Head of caudate nucleus (tissue), 42 donors: ENCODE data around the gene BBS10.
"Not testable (repeated sequence)": the region's sequence is repeated elsewhere in the genome, so short reads cannot be mapped to it uniquely, and the experiment has no call there.

Experiments
- DNase-seq, 42 donors: peaks; one replicate each; pipeline versions ENCODE4 v3.0.0 to v3.0.0-alpha.2; 2020 to 2021; ENCODE audit warnings: mixed read lengths in 7 of 42
- intact Hi-C: fragments of 100-400 bp; cut with DNase I; formaldehyde crosslinking; loops from one replicate; pipeline ENCODE4 v1.15.0; 2022

Gene BBS10

DNA sequence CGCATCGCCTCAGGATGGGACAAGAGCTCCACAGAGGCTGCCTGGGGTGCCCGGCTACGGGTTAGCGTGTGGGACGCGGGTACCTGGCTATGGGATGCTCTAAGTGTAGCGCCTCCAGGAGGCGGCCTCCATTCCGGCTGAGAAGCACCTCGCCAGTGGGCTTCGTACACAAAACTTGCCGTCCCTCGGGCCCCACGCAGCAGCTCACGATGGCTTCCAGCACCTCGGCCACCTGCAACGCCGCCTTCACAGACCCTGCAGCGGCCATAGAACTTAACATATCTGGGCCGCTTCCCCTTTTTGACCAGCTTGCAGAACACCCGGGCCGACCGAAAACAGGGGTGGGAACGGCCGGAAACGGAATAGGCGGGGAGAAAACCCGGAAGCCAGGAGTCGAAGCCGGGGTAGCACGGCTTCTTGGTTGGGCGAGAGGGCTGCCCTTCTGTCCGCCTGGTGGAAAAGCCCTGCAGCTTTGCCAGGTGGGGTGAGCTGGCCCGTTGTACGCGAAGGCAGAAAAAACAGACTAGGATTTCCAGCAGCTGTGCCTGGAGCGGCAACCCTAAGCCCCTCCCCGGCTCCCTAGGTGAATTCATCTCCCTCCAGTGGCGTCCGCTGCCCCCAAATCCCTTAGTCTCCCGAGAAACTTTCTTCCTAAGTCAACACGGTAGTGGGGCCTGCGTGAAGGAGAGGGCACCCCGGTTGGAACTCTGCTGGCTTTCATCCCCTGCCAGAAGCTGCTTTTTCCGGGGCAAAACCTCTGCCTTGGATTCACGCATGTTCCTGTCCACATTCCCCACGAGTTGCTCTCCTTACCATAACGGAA is at the start of gene BBS10:
TSS of gene BBS10 (minus strand) at position 337 of the 823 bp plus-strand sequence. CDS start at position 280, 57 bp downstream.
- intact Hi-C loops, result loop anchor here (5.0 to 10.0 kb wide), 4 partner anchors 209 to 836 kb away; partner anchors contain the start of genes KRR1, OSBPL8 and PHLDA1
- DNase-seq, result peak; percentile 85 to 97 (median 94)

DNA sequence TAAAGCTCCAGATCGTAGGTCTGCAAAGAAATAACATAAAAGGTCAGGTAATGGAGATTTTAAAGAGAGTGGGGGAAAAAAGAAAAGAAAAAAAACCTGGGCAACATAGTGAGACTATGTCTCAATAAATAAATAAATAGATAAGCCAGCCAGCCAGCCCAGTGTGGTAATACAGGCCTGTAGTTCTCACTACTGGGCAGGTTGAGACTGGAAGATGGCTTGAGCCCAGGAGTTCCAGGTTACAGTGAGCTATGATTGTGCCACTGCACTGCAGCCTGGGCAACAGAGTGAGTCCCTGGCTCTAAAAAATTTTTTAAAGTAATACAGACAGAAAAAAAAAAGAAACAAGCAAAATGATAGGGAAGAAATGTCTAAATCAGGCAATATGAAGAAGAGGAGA is 43.2 kb upstream of the BBS10 start:
- no peak for DNase-seq
- intact Hi-C loops, result no loop called here

DNA sequence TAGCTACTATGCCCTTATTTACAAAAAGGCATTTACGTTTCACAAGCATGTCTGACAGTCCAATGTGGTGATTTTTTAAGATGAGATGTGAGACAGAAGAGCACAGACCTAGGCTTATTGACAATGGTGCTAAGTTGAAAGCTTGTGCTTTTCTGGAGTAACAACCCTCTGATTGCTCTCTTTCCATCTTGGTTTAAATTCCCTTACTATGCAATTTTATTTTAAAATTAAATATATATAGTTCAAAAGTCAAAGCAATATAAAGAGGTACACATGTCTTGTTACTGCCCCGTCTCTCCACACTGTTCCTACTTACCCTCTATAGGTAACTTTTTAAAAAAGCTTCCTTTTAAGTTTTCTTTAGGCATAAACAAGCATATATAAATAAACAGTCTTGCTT is 39.4 kb upstream of the BBS10 start:
- intact Hi-C loops, result no loop called here
- DNase-seq, result no peak

DNA sequence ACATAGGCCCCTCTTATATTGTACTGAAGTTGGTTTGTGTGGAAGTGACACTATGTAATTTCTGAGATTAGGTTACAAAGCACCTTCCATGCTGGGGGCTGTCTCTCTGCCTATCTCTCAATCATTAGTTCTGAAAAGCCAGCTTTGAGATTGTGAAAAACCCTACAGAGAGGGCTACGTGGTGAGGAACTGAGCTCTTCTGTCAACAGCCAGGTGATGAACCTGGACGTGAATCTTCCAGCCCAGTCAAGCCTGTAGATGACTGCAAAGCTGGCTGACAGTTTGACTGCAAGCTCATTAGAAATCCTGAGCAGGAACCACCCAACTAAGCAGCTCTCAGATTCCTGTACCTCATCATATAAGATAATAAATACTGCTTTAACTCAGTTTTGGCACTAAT is 36.3 kb upstream of the BBS10 start:
- intact Hi-C loops, result no loop called here
- DNase-seq, result no peak

DNA sequence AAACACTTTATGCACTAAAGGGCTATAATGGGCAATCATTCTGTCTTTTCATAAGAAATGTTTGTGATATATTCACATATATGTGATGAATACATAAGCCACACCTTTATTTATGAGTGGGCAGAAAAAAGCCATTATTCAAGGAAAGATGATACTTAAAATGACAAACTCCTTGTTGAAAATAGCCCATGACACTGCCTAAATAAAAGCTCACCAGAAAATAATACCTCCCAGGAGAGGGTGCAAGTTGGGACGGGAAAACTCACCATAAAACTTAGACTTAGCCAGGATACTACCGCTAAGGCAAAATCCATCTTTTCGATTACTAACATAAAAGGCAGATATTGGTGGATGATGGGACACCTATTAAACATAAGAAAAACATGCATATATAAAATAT is 35.8 kb upstream of the BBS10 start:
- intact Hi-C loops, result no loop called here

DNA sequence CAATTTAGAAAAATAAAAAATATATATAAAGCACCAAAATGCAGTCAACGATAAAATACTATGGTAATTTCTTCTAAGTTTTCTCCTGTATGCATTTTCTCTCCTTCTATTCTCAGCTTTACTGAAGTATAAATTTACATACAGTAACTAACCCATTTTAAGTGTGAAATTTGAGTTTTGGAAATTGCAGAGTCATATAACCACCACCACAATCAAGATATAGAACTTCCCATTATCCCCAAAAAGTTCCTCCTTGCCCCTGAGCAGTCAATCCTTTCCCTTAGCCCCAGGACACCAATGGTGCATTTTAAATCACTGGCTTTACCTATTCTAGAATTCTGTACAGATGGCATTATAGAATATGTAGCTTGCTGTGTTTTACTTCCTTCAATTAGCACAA is 31.0 kb upstream of the BBS10 start:
- no peak for DNase-seq
- intact Hi-C loops, result no loop called here

More for the DNA sequence above, 35.8 kb upstream of the BBS10 start:
- DNase-seq, result no peak

DNA sequence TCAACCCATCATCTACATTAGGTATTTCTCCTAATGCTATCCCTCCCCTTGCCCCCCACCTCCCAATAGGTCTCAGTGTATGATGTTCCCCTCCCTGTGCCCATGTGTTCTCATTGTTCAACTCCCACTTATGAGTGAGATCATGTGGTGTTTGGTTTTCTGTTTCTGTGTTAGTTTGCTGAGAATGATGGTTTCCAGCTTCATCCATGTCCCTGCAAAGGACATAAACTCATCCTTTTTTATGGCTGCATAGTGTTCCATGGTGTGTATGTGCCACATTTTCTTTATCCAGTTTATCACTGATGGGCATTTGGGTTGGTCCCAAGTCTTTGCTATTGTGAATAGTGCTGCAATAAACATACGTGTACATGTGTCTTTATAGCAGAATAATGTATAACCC is 28.7 kb upstream of the BBS10 start:
- DNase-seq, intact Hi-C loops: not testable (repeated sequence)

DNA sequence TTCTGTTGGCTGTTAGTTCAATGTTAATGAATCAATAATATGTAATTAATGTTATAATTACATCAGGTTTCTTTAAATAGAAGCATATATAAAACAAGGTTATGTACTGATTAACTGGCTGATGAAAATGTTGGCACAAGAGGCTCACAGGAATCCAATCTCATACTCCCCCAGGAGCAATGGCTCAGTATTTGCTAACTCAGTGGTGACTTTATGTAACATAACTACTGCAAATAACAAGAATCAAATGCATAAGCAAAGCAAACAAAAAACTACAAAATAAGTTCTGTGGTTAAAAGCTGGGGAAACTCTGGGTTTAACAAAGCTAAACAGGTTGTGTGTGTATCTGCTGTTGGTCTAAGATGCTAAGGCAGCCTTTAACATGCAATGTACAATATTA is 27.7 kb upstream of the BBS10 start:
- intact Hi-C loops, result no loop called here
- DNase-seq, result no peak

DNA sequence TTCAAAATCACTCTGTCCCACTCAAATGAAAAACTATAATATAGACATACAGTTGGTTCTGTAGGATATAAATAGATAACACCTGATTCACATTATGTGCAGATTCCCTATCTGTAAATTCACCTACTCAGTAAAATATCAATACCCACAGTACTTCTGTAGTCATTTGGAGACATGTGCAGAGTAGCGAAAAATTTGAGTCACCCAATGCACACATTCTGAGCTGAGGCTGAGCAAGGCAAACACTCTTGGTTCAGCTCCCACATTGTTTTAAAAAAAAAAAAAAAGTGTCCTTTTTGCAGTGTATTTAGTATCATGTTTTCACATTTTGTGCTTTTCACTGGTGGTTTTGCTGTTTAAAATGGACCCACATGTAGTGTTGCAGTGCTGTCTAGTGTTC is 27.3 kb upstream of the BBS10 start:
- peak in 8 of 42 donors; percentile 11 to 47 (median 24) for DNase-seq
- intact Hi-C loops, result no loop called here

DNA sequence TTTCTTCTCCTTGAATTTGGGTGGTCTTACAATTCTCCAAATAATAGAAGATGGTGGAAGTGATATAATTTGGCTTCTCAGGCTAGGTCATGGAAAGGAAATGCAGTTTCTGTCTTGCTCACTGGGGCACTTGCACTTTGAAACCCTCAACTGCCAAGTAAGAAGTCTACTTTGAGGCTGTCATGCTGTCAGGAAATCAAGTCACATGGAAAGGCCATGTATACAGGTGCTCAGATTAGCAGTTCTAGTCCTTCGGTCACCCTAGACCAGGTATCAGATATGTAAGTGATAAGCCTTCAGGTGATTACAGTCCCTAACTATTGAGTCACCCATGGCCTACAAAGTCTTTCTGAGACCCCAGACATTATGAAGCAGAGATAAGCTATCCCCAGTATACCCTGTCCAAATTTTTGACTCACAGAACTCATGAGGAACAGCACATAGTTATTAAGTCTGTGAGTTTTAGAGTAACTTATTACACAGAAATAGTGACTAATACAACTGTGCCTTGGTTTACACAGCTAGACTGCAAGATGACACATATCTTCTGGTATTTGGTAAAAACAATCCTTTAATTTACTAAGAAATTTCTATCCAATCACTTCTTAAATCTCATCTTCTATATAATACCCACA is 26.3 kb upstream of the BBS10 start:
- intact Hi-C loops, result no loop called here
- DNase-seq, result no peak

DNA sequence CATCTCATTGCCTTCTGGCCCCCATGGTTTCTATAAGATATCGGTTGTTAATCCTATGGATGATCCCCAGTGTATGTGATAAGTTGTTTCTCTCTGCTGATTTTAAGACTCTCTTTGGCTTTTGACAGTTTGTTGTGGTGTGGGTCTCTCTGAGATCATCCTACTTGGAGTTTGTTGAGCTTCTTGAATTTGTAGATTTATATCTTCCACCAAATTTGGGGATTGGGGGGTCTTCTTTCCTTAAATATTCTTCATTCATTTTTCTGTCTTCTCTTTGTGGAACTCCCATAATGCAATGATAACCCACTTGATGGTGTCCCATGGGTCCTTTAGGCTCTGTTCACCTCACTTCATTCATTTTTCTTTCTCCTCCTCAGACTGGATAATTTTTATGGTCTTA is 20.0 kb upstream of the BBS10 start:
- DNase-seq, result no peak
- intact Hi-C loops, result no loop called here

DNA sequence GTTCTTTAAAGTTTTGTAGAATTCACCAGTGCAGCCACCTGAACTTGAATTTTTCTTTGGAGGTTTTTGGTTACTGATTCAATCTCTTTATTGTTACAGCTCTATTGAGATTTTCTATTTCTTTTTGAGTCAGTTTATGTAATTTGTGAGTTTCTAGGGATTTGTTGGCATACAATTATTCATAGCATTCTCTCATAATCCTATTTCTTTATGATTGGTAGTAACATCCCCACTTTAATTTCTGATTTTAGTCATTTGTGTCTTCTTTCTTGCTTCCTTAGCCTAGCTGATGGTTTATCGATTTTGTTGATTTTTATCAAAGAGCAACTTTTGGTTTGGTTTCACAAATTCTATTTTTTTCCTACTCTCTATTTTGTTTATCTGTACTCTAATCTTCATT is 17.9 kb upstream of the BBS10 start:
- intact Hi-C loops, result no loop called here
- no peak for DNase-seq

DNA sequence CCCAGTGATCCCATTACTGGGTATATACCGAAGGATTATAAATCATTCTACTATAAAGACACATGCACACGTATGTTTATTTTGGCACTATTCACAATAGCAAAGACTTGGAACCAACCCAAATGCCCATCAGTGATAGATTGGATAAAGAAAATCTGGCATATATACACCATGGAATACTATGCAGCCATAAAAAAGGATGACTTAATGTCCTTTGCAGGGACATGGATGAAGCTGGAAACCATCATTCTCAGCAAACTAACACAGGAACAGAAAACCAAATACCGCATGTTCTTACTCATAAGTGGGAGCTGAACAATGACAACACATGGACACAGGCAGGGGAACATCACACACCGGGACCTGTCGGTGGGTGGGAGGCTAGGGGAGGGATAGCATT is 15.9 kb upstream of the BBS10 start:
- intact Hi-C loops, result not testable (repeated sequence)

DNA sequence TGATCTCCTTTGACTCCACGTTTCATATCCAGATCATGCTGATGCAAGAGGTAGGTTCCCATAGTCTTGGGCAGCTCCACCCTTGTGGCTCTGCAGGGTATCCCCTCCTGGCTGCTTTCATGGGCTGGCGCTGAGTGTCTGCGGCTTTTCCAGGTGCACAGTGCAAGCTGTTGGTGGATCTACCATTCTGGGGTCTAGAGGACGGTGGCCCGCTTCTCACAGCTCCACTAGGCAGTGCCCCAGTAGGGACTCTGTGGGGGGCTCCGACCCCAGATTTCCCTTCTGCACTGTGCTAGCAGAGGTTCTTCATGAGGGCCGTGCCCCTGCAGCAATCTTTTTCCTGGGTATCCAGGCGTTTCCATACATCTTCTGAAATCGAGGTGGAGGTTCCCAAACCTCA is 12.1 kb upstream of the BBS10 start:
- intact Hi-C loops, result no loop called here
- DNase-seq, result no peak

More for the DNA sequence above, 15.9 kb upstream of the BBS10 start:
- DNase-seq, result not testable (repeated sequence)

DNA sequence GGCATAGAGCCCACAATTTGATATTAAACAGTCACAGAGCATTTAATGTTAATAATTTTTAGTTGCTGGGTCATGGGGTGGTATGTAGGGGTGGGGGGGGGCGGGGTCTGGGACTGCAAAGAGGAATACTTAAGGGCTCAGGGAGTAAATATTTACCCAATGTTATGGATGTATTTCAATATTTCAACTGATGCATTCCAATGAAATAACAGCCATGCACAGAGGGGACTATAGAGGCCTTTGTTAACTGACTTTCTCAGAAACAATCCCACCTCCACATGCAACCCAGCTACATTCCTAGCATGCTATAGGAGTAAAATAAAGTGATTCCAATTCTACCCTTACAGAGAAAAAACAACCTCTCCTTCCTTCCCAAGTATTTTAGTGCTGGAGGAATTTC is 7.9 kb upstream of the BBS10 start:
- intact Hi-C loops, result no loop called here
- no peak for DNase-seq

DNA sequence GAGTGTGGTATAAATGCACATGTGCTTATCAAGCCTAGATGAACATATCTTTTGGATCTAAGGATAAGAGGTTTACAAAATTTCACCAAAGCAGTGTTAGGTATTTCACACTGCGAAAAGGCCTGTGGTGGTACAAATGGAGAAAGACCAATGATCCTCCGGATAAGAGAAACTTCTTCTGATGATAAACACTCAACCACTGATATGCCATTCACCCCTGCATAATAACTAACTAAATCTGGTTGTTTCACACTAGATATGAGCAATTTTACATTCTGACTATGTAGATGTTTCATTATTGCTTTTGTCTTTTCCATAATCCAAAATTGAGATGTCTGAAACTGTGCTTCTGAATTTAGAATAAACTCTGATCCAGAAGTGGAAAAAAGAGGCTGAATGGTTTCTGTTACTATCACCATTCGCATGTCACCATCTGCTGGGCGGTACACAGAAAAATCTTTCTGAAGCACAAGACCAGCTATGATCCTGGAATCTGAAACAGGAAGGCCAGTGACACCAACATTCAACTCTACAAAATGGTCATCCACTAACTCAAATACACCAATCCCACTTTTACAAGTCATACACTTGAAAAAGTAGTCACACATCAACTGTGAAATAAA is 1.3 kb downstream of the BBS10 start:
- intact Hi-C loops, result loop anchor here (5.0 to 10.0 kb wide), 4 partner anchors 210 to 835 kb away; partner anchors contain the start of genes KRR1, OSBPL8 and PHLDA1
- DNase-seq, result peak in 34 of 42 donors; percentile 18 to 85 (median 58)

DNA sequence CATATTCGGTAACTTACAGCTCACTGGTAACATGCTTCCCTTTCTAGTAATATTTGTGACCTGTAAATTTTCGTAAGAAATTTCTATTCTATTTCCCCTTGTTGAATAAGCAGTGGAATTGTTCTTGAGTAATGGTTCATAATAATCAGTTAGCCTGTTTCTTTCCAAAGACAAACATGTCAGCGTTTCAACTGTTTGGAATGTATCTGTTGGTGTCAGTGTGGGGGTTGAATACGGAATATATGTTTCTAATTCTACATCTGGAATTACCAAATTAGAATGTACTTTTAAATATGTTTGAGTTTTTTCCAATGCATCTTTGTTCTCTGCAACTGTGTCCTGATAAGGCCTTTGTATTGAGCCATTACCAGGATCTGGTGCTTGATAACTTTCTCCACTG is 2.0 kb downstream of the BBS10 start:
- no peak for DNase-seq
- intact Hi-C loops, result loop anchor here (5.0 to 10.0 kb wide), 4 partner anchors 211 to 834 kb away; partner anchors contain the start of genes KRR1, OSBPL8 and PHLDA1

DNA sequence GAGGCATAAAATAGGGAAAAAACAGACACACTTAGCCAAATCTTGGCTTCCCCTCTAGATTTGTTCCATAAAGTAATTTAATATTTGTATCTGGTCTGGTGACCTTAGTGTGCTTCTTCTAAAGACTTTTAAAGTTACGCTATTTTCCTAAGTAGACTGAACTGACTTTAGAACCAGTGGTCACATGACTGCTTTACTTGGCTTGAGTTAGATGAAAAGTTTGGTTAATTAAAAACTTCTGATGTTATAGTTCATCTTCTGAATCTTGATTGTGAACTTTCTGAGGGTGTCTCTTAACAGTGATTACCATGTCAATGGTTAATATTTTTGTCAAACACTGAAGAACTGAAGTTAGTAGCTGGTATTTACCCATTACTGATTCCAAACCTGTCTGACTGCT is 2.6 kb downstream of the BBS10 start:
- intact Hi-C loops, result loop anchor here (5.0 to 10.0 kb wide), 4 partner anchors 212 to 833 kb away; partner anchors contain the start of genes KRR1, OSBPL8 and PHLDA1
- DNase-seq, result no peak

DNA sequence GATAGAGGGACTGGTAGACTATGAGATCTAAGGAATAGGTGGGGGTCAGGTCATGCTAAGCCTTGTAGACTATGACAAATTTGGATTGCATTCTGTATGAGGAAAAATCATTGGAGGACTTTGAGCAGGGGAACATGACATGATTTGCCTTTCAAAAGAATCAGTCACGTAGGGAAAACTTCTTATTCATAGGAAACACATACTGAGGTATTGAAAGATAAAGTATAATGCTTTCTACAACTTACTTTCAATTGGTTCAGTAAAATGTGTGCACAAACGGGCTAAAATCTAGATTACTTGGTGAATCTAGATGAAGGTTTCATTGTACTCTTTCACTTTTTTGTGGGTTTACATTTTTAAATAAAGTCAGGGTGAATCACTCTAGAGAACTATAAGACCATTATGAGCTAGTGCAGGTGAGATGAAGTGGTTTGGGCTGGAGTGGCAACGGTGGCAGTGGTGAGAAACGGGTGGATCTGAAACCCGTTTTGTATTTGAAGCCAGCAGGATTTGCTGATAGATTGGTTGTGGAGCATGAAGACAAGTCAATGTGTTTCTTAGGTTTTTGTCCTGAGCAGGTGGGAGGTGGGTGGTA is 6.7 kb downstream of the BBS10 start:
- intact Hi-C loops, result loop anchor here (10.0 kb wide), 1 partner anchor 307 kb away; the partner anchor contains the start of gene PHLDA1

More for the DNA sequence above, 6.7 kb downstream of the BBS10 start:
- no peak for DNase-seq
